IMR-90 (cell line): Measurements from ENCODE around the gene COL18A1. TPM values are rescaled to one million over a fixed set of nuclear protein-coding genes. Genes with fewer than 3 reads are reported as not detected.

Experiments
- ATAC-seq: fragments of 200-7000 bp; cut with Tn5 transposase; 2 replicates; pipeline ENCODE4 v1.9.1; 2020; ENCODE audit warnings: low read depth, mild to moderate bottlenecking, moderate library complexity
- BruUV-seq: library from RNA; stranded (reverse); fragments of 400-500 nt; replicated peaks from 2 replicates; lab custom pipeline; 2021; lab: Mats Ljungman, UMichigan
- CTCF ChIA-PET: fragments of 300-600 bp; formaldehyde crosslinking; extraction: SDS; loops from one replicate; lab custom pipeline; 2021; ENCODE audit warnings: antibody characterized with exemption; lab: Yijun Ruan, JAX
- POLR2A ChIA-PET: fragments of 300-600 bp; sonication (Branson Sonifier 250); formaldehyde crosslinking; loops from one replicate; lab custom pipeline; 2022; ENCODE audit warnings: antibody characterized with exemption; ENCODE audit not compliant: unreplicated experiment; lab: Charles Lee
- DNase-seq: peaks from one replicate; pipeline ENCODE4 v3.0.0; 2013
- H2AFZ ChIP-seq: replicated peaks from 2 replicates; pipeline ENCODE3; 2013; ENCODE audit warnings: low read length, mild to moderate bottlenecking; ENCODE audit not compliant: poor library complexity
- H2AK5ac ChIP-seq: 2 replicates; pipeline ENCODE4 v1.6.1; 2013; ENCODE audit warnings: low read depth, low read length, inconsistent platforms
- H2AK9ac ChIP-seq: replicated peaks from 2 replicates; pipeline ENCODE3; 2013; ENCODE audit warnings: mild to moderate bottlenecking, low read depth, low read length, moderate library complexity; ENCODE audit not compliant: poor library complexity
- H2BK120ac ChIP-seq: 2 replicates; pipeline ENCODE4 v1.6.1; 2013; ENCODE audit warnings: low read depth, low read length, inconsistent platforms
- H2BK15ac ChIP-seq: 3 replicates; pipeline ENCODE4 v1.6.1; 2013; ENCODE audit warnings: low read depth, low read length, inconsistent platforms
- H2BK20ac ChIP-seq: 2 replicates; pipeline ENCODE4 v1.6.1; 2013; ENCODE audit warnings: low read depth, mild to moderate bottlenecking, inconsistent platforms, low read length, moderate library complexity
- H2BK5ac ChIP-seq: 2 replicates; pipeline ENCODE4 v1.6.1; 2013; ENCODE audit warnings: mild to moderate bottlenecking, low read depth, low read length, inconsistent platforms; ENCODE audit not compliant: poor library complexity, severe bottlenecking
- H3K14ac ChIP-seq: replicated peaks from 2 replicates; pipeline ENCODE4 v1.6.1; 2013; ENCODE audit warnings: low read depth, low read length, inconsistent platforms
- H3K18ac ChIP-seq: 2 replicates; pipeline ENCODE4 v1.6.1; 2013; ENCODE audit warnings: low read depth, low read length, control low read depth
- H3K23ac ChIP-seq: 2 replicates; pipeline ENCODE4 v1.6.1; 2013; ENCODE audit warnings: low read depth, low read length, inconsistent platforms
- H3K27ac ChIP-seq: 2 replicates; pipeline ENCODE4 v1.5.1; 2013; ENCODE audit warnings: mild to moderate bottlenecking, control low read depth, low read length; ENCODE audit not compliant: insufficient read depth
- H3K27me3 ChIP-seq: 2 replicates; pipeline ENCODE4 v1.6.1; 2013; ENCODE audit warnings: low read length; ENCODE audit not compliant: control insufficient read depth, insufficient read depth
- H3K36me3 ChIP-seq: 2 replicates; pipeline ENCODE4 v1.6.1; 2013; ENCODE audit warnings: low read length, mixed read lengths; ENCODE audit not compliant: control insufficient read depth, insufficient read depth
- H3K4ac ChIP-seq: 2 replicates; pipeline ENCODE4 v1.6.1; 2013; ENCODE audit warnings: low read depth, low read length, inconsistent platforms
- H3K4me1 ChIP-seq: 2 replicates; pipeline ENCODE4 v1.6.1; 2013; ENCODE audit warnings: low read length, mixed read lengths; ENCODE audit not compliant: control insufficient read depth, insufficient read depth
- H3K4me2 ChIP-seq: 2 replicates; pipeline ENCODE4 v1.6.1; 2013; ENCODE audit warnings: low read depth, mild to moderate bottlenecking, control low read depth, low read length, moderate library complexity
- H3K4me3 ChIP-seq: 2 replicates; pipeline ENCODE4 v1.5.1; 2013; ENCODE audit warnings: low read depth, mild to moderate bottlenecking, control low read depth, low read length, moderate library complexity; ENCODE audit not compliant: insufficient read depth
- H3K56ac ChIP-seq: 2 replicates; pipeline ENCODE4 v1.6.1; 2013; ENCODE audit warnings: low read length, inconsistent platforms; ENCODE audit not compliant: insufficient read depth; ENCODE audit errors: extremely low read depth
- H3K79me1 ChIP-seq, 2 experiments: 2 replicates each; pipeline ENCODE4 v1.6.1; 2013; ENCODE audit warnings: low read length in 2 of 2, inconsistent platforms in 1 of 2, low read depth in 1 of 2
- H3K9ac ChIP-seq: 2 replicates; pipeline ENCODE4 v1.6.1; 2013; ENCODE audit warnings: low read depth, low read length, control low read depth
- H3K9me1 ChIP-seq: 2 replicates; pipeline ENCODE4 v1.6.1; 2013; ENCODE audit warnings: low read length, inconsistent platforms; ENCODE audit not compliant: insufficient read depth
- H3K9me3 ChIP-seq: 2 replicates; pipeline ENCODE4 v1.6.1; 2013; ENCODE audit warnings: low read length; ENCODE audit not compliant: control insufficient read depth, insufficient read depth
- H4K20me1 ChIP-seq: 2 replicates; pipeline ENCODE4 v1.6.1; 2013; ENCODE audit warnings: low read length, inconsistent platforms; ENCODE audit not compliant: insufficient read depth
- H4K5ac ChIP-seq: 2 replicates; pipeline ENCODE4 v1.6.1; 2013; ENCODE audit warnings: mild to moderate bottlenecking, low read depth, low read length, control low read depth
- H4K8ac ChIP-seq, 2 experiments: 2 replicates each; pipeline ENCODE4 v1.6.1; 2013; ENCODE audit warnings: low read depth in 2 of 2, low read length in 2 of 2, control low read depth in 1 of 2, inconsistent platforms in 1 of 2
- H4K91ac ChIP-seq: 2 replicates; pipeline ENCODE4 v1.6.1; 2013; ENCODE audit warnings: low read depth, low read length, inconsistent platforms; ENCODE audit not compliant: insufficient read depth
- BHLHE40 ChIP-seq: fragments of 150-350 bp; IDR thresholded peaks from 2 replicates; pipeline ENCODE4 v1.6.1; 2016; ENCODE audit warnings: mild to moderate bottlenecking, low read depth, low read length
- CEBPB ChIP-seq: IDR thresholded peaks from 2 replicates; pipeline ENCODE4 v1.6.1; 2012; ENCODE audit warnings: low read depth, low read length, improper control_type of control experiment
- MAFK ChIP-seq: IDR thresholded peaks from 2 replicates; pipeline ENCODE4 v1.6.1; 2012; ENCODE audit warnings: low read depth, low read length, improper control_type of control experiment
- MAZ ChIP-seq: IDR thresholded peaks from 2 replicates; pipeline ENCODE4 v1.6.1; 2012; ENCODE audit warnings: low read depth, mild to moderate bottlenecking, low read length, improper control_type of control experiment, moderate library complexity, borderline replicate concordance
- POLR2A ChIP-seq: IDR thresholded peaks from 2 replicates; pipeline ENCODE4 v1.6.1; 2012; ENCODE audit warnings: mild to moderate bottlenecking, low read depth, low read length
- RAD21 ChIP-seq: IDR thresholded peaks from 2 replicates; pipeline ENCODE4 v1.6.1; 2012; ENCODE audit warnings: low read length, improper control_type of control experiment
- WGBS, 2 experiments: methylation state at CpG; one replicate each; pipeline versions ENCODE4 v1.1.5 to v1.1.7; 2013; ENCODE audit warnings: missing lambda C conversion rate in 2 of 2; ENCODE audit not compliant: insufficient read length in 1 of 2; ENCODE audit errors: extremely low coverage in 2 of 2; 5-methylcytosine and 5-hydroxymethylcytosine counted together
- dilution Hi-C: fragments of 300-500 bp; cut with HindIII; formaldehyde crosslinking; loops from one replicate; pipeline ENCODE4 v1.14.3; 2018; ENCODE audit warnings: low sequenced_read_pairs; ENCODE audit not compliant: unreplicated experiment
- in situ Hi-C: fragments of 300-500 bp; cut with MboI; formaldehyde crosslinking; loops from 3 replicates; pipeline ENCODE4 v1.14.3; 2019; ENCODE audit warnings: low sequenced_read_pairs, inconsistent platforms, mixed read lengths
- intact Hi-C: fragments of 100-400 bp; cut with micrococcal nuclease; formaldehyde crosslinking; loops from 2 replicates; pipeline ENCODE4 v1.10.0; 2022
- polyA plus RNA-seq, 3 experiments: library from polyadenylated mRNA; depleted of rRNA; stranded (reverse); fragments of >200 nt; gene quantifications; 2 replicates each; pipeline ENCODE4 v1.2.3, GENCODE V29; 2012; ENCODE audit warnings: low replicate concordance in 1 of 3
- total RNA-seq: library from RNA; depleted of rRNA; stranded (reverse); fragments of >200 nt; gene quantifications from 2 replicates; pipeline ENCODE4 v1.2.3, GENCODE V29; 2012
- TF ChIP-seq, protein P1 (sequence below): fragments of 150-350 bp; IDR thresholded peaks from 2 replicates; pipeline ENCODE4 v1.6.1; 2016; ENCODE audit warnings: low read depth, mild to moderate bottlenecking, low read length, moderate library complexity, borderline replicate concordance
- TF ChIP-seq, protein P2 (sequence below): fragments of 150-350 bp; IDR thresholded peaks from 2 replicates; pipeline ENCODE4 v1.6.1; 2017; ENCODE audit warnings: mild to moderate bottlenecking, antibody characterized with exemption, low read length, low read depth

The COL18A1 gene
- total and polyA plus RNA-seq, 2 of the 4 experiments (the other 2 are of a cell fraction), result 4.3 to 46.7 TPM

DNA sequence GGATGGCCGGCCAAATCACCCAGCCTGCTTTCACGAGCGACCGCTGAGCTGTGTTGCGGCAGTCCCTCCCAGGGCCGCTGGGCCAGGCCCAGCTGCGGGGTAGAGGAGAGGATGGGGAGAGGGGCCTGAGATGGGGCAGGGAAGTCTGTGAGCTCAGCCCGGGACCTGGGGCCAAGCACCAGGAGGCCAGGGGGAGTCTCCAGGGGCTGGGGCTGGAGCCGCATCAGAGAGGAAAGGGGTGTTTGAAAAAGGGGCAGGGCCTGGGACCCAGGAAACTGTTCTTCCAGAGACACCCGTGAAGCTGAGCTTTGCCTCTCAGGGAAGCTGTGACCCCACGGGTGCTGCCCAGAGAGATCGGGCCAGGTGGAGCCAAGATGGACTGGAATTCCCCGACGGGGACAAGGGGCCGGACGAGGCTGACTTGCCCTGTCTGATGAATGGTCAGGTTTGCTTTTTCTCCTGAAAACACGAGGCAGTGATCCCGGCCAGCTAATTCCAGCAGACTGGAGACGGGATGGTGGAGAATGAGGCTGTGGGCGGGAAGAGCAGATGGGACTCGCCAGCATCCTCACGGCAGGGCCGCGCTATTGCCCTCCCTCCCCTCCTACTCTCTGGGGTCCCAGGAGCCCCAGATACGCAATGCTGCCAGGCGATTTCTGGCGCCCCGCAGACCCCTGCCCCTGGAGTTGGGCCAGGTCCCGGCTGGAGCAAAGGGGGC, 40.3 kb upstream of the COL18A1 start:
- intact Hi-C loops, result loop anchor here (1.0 to 2.0 kb wide), 2 partner anchors 34 to 70 kb away; no protein-coding TSS in a partner anchor
- CTCF ChIA-PET, result interaction anchor here (0.8 kb wide), 2 partner anchors 56 to 225 kb away, joined by 3 read pairs; no protein-coding TSS in a partner anchor
- peak overlapping the region; percentile 92 for H2BK20ac ChIP-seq

More for the DNA sequence above, 40.3 kb upstream of the COL18A1 start:
- DNase-seq, result peak; percentile 89
- peak overlapping the region; percentile 63 for H3K9ac ChIP-seq
- H3K14ac ChIP-seq, result peak overlapping the region; percentile 74
- peak overlapping the region; percentile 99 for H2BK5ac ChIP-seq
- no peaks in the 10 kb centered on the region for H3K36me3 ChIP-seq
- peak overlapping the region; percentile 98 for H2AK9ac ChIP-seq
- H3K9me1 ChIP-seq, result peaks cover 21% of the 10 kb centered on the region
- peak overlapping the region; percentile 99; the same call in 2 of the 3 replicates for H2BK15ac ChIP-seq
- peak overlapping the region; percentile 86 for H4K5ac ChIP-seq
- dilution Hi-C loops (no loop called here), in situ Hi-C loops (no loop called here)
- H3K79me1 ChIP-seq, result peaks cover 0 to 25% of the 10 kb centered on the region in 2 experiments; a peak in 2 of 4 replicates
- H3K18ac ChIP-seq, result peak overlapping the region; percentile 86
- H3K4me1 ChIP-seq, result peaks cover 38% of the 10 kb centered on the region
- POLR2A ChIA-PET, result interaction anchor here (0.6 to 1.0 kb wide), 2 partner anchors 70 to 557 kb away, joined by 4 to 5 read pairs; no protein-coding TSS in a partner anchor
- H3K56ac ChIP-seq, result peak overlapping the region; percentile 93
- BruUV-seq, result no TSS peak
- peak overlapping the region; percentile 100 for H2AK5ac ChIP-seq
- peak overlapping the region; percentile 96 for H3K4ac ChIP-seq
- no peak overlapping the region for H3K4me3 ChIP-seq
- H3K9me3 ChIP-seq, result no peaks in the 10 kb centered on the region
- H2BK120ac ChIP-seq, result peak overlapping the region; percentile 98
- no peaks in the 10 kb centered on the region for H4K20me1 ChIP-seq
- WGBS, 2 experiments, result 31% methylated on average over 15 of the region's 29 CpGs; no CpG with 5 or more reads in 1 of the 2 experiments
- TF ChIP-seq, protein P1, sequence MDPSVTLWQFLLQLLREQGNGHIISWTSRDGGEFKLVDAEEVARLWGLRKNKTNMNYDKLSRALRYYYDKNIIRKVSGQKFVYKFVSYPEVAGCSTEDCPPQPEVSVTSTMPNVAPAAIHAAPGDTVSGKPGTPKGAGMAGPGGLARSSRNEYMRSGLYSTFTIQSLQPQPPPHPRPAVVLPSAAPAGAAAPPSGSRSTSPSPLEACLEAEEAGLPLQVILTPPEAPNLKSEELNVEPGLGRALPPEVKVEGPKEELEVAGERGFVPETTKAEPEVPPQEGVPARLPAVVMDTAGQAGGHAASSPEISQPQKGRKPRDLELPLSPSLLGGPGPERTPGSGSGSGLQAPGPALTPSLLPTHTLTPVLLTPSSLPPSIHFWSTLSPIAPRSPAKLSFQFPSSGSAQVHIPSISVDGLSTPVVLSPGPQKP, result no peak
- TF ChIP-seq CEBPB (no peak), MAFK (no peak), BHLHE40 (no peak), MAZ (peak; percentile 36; the same call in 1 of the 2 replicates), POLR2A (no peak; the same call in 1 of the 2 replicates), RAD21 (peak; percentile 18; the same call in 1 of the 2 replicates)
- TF ChIP-seq, protein P2, sequence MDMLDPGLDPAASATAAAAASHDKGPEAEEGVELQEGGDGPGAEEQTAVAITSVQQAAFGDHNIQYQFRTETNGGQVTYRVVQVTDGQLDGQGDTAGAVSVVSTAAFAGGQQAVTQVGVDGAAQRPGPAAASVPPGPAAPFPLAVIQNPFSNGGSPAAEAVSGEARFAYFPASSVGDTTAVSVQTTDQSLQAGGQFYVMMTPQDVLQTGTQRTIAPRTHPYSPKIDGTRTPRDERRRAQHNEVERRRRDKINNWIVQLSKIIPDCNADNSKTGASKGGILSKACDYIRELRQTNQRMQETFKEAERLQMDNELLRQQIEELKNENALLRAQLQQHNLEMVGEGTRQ, result no peak
- peak overlapping the region; percentile 88 for H2AFZ ChIP-seq
- peak overlapping the region; percentile 78 for H3K23ac ChIP-seq
- peak; percentile 54 for ATAC-seq
- peak overlapping the region; percentile 18 for H3K4me2 ChIP-seq
- peak overlapping the region; percentile 96 to 98 for H4K8ac ChIP-seq
- peak overlapping the region; percentile 97 for H3K27ac ChIP-seq
- H4K91ac ChIP-seq, result peak overlapping the region; percentile 98
- no peaks in the 10 kb centered on the region for H3K27me3 ChIP-seq
